ENCODE data around the gene AEBP1. TPM values are rescaled to one million over a fixed set of nuclear protein-coding genes. Genes with fewer than 3 reads are reported as not detected.

Gene AEBP1
- total RNA-seq, 1 experiment from 2014 or later: not detected

- DNase-seq (ENCODE audit: extremely low read depth, low read depth): no peak
These were observed 30.9 kb downstream of the AEBP1 start for GRCh38 chr7:44134943-44135628.

- no peak for DNase-seq (ENCODE audit: extremely low read depth, low read depth)
These were observed 32.6 kb downstream of the AEBP1 start for GRCh38 chr7:44136731-44137130.

- no peak for DNase-seq (ENCODE audit: extremely low read depth, low read depth)
These were observed 34.6 kb downstream of the AEBP1 start for GRCh38 chr7:44138698-44139097.

- no peak for DNase-seq (ENCODE audit: extremely low read depth, low read depth)
These were observed 35.3 kb downstream of the AEBP1 start for GRCh38 chr7:44139311-44140010.

GRCh38 chr7:44140341-44140740, 36.2 kb downstream of the AEBP1 start:
- no peak for DNase-seq (ENCODE audit: extremely low read depth, low read depth)

GRCh38 chr7:44141221-44141850, 37.2 kb downstream of the AEBP1 start, which contains the start of gene MYL7:
Gene MYL7, minus strand, starts transcription at chr7:44141332. Its CDS starts 27 bp downstream, at chr7:44141305.
- DNase-seq (ENCODE audit: extremely low read depth, low read depth): no peak

GRCh38 chr7:44142028-44142427, 37.9 kb downstream of the AEBP1 start:
- no peak for DNase-seq (ENCODE audit: extremely low read depth, low read depth)

GRCh38 chr7:44143646-44144250, 39.6 kb downstream of the AEBP1 start:
- DNase-seq (ENCODE audit: extremely low read depth, low read depth): no peak

GRCh38 chr7:44144426-44144967, 40.4 kb downstream of the AEBP1 start:
- DNase-seq (ENCODE audit: extremely low read depth, low read depth): no peak

GRCh38 chr7:44144968-44145478, 40.9 kb downstream of the AEBP1 start:
- no peak for DNase-seq (ENCODE audit: extremely low read depth, low read depth)

GRCh38 chr7:44145479-44145968, 41.4 kb downstream of the AEBP1 start:
- DNase-seq (ENCODE audit: extremely low read depth, low read depth): no peak

- peak; percentile 20 for DNase-seq (ENCODE audit: extremely low read depth, low read depth)
These were observed 42.1 kb downstream of the AEBP1 start for GRCh38 chr7:44145969-44146911.

GRCh38 chr7:44147026-44147991, 43.2 kb downstream of the AEBP1 start:
- no peak for DNase-seq (ENCODE audit: extremely low read depth, low read depth)

GRCh38 chr7:44148166-44148565, 44.0 kb downstream of the AEBP1 start:
- no peak for DNase-seq (ENCODE audit: extremely low read depth, low read depth)

- DNase-seq (ENCODE audit: extremely low read depth, low read depth): no peak
These were observed 44.9 kb downstream of the AEBP1 start for GRCh38 chr7:44148961-44149536.

GRCh38 chr7:44149571-44150465, 45.7 kb downstream of the AEBP1 start:
- no peak for DNase-seq (ENCODE audit: extremely low read depth, low read depth)

GRCh38 chr7:44150466-44150832, 46.3 kb downstream of the AEBP1 start:
- DNase-seq (ENCODE audit: extremely low read depth, low read depth): no peak

Data from NCI-H460 (cell line).